K562 (cell line): ENCODE measurements around the gene SNUPN. TPM values are rescaled to one million over a fixed set of nuclear protein-coding genes. Genes with fewer than 3 reads are reported as not detected.
A peak's percentile ranks its signal among the peaks of the same experiment; 100 is the strongest.

Source experiments
- AFF1 ChIP-seq, 2 experiments: fragments of 450-650 bp; IDR thresholded peaks; 2 replicates each; pipeline ENCODE4 v1.6.1; 2018; ENCODE audit warnings: mild to moderate bottlenecking in 2 of 2, low read depth in 1 of 2; ENCODE audit not compliant: partially characterized antibody in 2 of 2
- ARID1B ChIP-seq: fragments of 450-650 bp; IDR thresholded peaks from 2 replicates; pipeline ENCODE4 v1.6.1; 2016; ENCODE audit warnings: antibody characterized with exemption, mild to moderate bottlenecking, inconsistent platforms
- CC2D1A ChIP-seq: fragments of 450-650 bp; IDR thresholded peaks from 2 replicates; pipeline ENCODE4 v1.6.1; 2017; ENCODE audit warnings: mild to moderate bottlenecking
- CHCHD3 ChIP-seq: fragments of 250-450 bp; sonication (Bioruptor Pico); IDR thresholded peaks from 2 replicates; pipeline ENCODE4 v2.1.2; 2022; ENCODE audit warnings: mild to moderate bottlenecking
- ETV1 ChIP-seq: fragments of 450-650 bp; conservative IDR thresholded peaks from 2 replicates; pipeline ENCODE4 v1.6.1; 2016; ENCODE audit warnings: missing genetic modification characterization, control low read depth, low read depth, missing compliant biosample characterization
- FOXP1 ChIP-seq: sonication (generic); formaldehyde crosslinking; IDR thresholded peaks from 2 replicates; pipeline ENCODE4 v1.8.0; 2022; ENCODE audit warnings: mild to moderate bottlenecking, missing genetic modification reagents
- KLF16 ChIP-seq: IDR thresholded peaks from 2 replicates; pipeline ENCODE4 v1.6.1; 2016; ENCODE audit warnings: antibody characterized with exemption
- MECOM ChIP-seq: fragments of 250-450 bp; sonication (Bioruptor Pico); IDR thresholded peaks from 2 replicates; pipeline ENCODE4 v1.8.0; 2022; ENCODE audit warnings: inconsistent platforms
- NELFE ChIP-seq: IDR thresholded peaks from 2 replicates; pipeline ENCODE4 v1.6.1; 2011; ENCODE audit warnings: mild to moderate bottlenecking; ENCODE audit not compliant: insufficient read depth, insufficient read length
- POLR2G ChIP-seq: fragments of 200-400 bp; formaldehyde crosslinking; IDR thresholded peaks from 2 replicates; pipeline ENCODE4 v1.6.1; 2017; ENCODE audit warnings: low read depth, mild to moderate bottlenecking, antibody characterized with exemption, low read length, moderate library complexity
- RBFOX2 ChIP-seq: fragments of 200-400 bp; formaldehyde crosslinking; IDR thresholded peaks from 2 replicates; pipeline ENCODE4 v1.6.1; 2017; ENCODE audit warnings: low read depth, mild to moderate bottlenecking, low read length, moderate library complexity
- ZBTB7A ChIP-seq: IDR thresholded peaks from 2 replicates; pipeline ENCODE4 v1.6.1; 2011; ENCODE audit warnings: low read depth, mild to moderate bottlenecking, low read length, moderate library complexity, borderline replicate concordance; ENCODE audit not compliant: control insufficient read depth
- polyA plus RNA-seq, 8 experiments: library from polyadenylated mRNA; depleted of rRNA in 4 of 8; stranded (reverse) in 5 of 8; unstranded in 3 of 8; fragments of >200 nt; fragmentation: Nextera tagmentation in 2 of 8; fragmentation: Illumina TruSeq in 1 of 8; extraction: Ambion mirVana in 2 of 8; extraction: Trizol in 1 of 8; gene quantifications; 2 replicates each; pipeline versions ENCODE4 v1.2.1 to v1.2.3, GENCODE V29; 2011 to 2014; ENCODE audit warnings: inconsistent platforms in 1 of 8, missing spikeins in 1 of 8
- total RNA-seq, 7 experiments: library from RNA; depleted of rRNA in 6 of 7; stranded (reverse); fragments of >200 nt in 6 of 7; fragmentation: Illumina TruSeq in 2 of 7; extraction: Trizol in 2 of 7; gene quantifications; 2 replicates each; pipeline versions ENCODE4 v1.2.1 to v1.2.3, GENCODE V29; 2011 to 2021; ENCODE audit warnings: low replicate concordance in 1 of 7
- TF ChIP-seq, protein P1 (sequence below), 2 experiments: fragments of 450-650 bp; conservative IDR thresholded peaks; 2 replicates each; pipeline ENCODE4 v1.6.1; 2017; ENCODE audit warnings: mild to moderate bottlenecking in 2 of 2, moderate library complexity in 2 of 2
- TF ChIP-seq, protein P2 (sequence below): fragments of 450-650 bp; IDR thresholded peaks from 2 replicates; pipeline ENCODE4 v1.6.1; 2016; ENCODE audit warnings: mild to moderate bottlenecking
- TF ChIP-seq, protein P3 (sequence below): fragments of 250-450 bp; sonication (Bioruptor Pico); IDR thresholded peaks from 2 replicates; pipeline ENCODE4 v1.9.0; 2021; ENCODE audit warnings: mild to moderate bottlenecking
- TF ChIP-seq, protein P4 (sequence below): fragments of 250-450 bp; sonication (Bioruptor Pico); IDR thresholded peaks from 2 replicates; pipeline ENCODE4 v1.4.0; 2020; ENCODE audit warnings: mild to moderate bottlenecking, moderate library complexity

Gene SNUPN
- total and polyA plus RNA-seq, 9 of the 15 experiments (the other 6 are each of a cell fraction or from before 2014, with no cell fraction given), result 32.2 to 78.3 (median 40.0) TPM

GRCh38 chr15:75650908-75651809 is 25.6 kb upstream of the SNUPN start (continued):
- TF ChIP-seq KLF16 (peak; percentile 47), FOXP1 (CRISPR knock-in tag) (0 out of 2 replicates have a peak, but pooled peaks have one; percentile 3), MECOM (CRISPR knock-in tag) (no peak), POLR2G (peak; percentile 51), AFF1 (IDR thresholded peaks at IDR 0.05; ENCODE audit: low read depth in 1 of 2, partially characterized antibody in 2 of 2) (peak in 1 of 2 experiments; percentile 47), CHCHD3 (no peak), CC2D1A (peak; percentile 12; the same call in 1 of the 2 replicates), ETV1 (tag) (peak; percentile 77), ZBTB7A (peak; percentile 92), ARID1B (peak; percentile 90), NELFE (no peak), RBFOX2 (peak; percentile 43; the same call in 1 of the 2 replicates)
- TF ChIP-seq, protein P1, sequence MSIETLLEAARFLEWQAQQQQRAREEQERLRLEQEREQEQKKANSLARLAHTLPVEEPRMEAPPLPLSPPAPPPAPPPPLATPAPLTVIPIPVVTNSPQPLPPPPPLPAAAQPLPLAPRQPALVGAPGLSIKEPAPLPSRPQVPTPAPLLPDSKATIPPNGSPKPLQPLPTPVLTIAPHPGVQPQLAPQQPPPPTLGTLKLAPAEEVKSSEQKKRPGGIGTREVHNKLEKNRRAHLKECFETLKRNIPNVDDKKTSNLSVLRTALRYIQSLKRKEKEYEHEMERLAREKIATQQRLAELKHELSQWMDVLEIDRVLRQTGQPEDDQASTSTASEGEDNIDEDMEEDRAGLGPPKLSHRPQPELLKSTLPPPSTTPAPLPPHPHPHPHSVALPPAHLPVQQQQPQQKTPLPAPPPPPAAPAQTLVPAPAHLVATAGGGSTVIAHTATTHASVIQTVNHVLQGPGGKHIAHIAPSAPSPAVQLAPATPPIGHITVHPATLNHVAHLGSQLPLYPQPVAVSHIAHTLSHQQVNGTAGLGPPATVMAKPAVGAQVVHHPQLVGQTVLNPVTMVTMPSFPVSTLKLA (conservative IDR thresholded peaks at IDR 0.05), result peak; percentile 61 to 76
- TF ChIP-seq, protein P2, sequence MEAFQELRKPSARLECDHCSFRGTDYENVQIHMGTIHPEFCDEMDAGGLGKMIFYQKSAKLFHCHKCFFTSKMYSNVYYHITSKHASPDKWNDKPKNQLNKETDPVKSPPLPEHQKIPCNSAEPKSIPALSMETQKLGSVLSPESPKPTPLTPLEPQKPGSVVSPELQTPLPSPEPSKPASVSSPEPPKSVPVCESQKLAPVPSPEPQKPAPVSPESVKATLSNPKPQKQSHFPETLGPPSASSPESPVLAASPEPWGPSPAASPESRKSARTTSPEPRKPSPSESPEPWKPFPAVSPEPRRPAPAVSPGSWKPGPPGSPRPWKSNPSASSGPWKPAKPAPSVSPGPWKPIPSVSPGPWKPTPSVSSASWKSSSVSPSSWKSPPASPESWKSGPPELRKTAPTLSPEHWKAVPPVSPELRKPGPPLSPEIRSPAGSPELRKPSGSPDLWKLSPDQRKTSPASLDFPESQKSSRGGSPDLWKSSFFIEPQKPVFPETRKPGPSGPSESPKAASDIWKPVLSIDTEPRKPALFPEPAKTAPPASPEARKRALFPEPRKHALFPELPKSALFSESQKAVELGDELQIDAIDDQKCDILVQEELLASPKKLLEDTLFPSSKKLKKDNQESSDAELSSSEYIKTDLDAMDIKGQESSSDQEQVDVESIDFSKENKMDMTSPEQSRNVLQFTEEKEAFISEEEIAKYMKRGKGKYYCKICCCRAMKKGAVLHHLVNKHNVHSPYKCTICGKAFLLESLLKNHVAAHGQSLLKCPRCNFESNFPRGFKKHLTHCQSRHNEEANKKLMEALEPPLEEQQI, result no peak
- TF ChIP-seq, protein P3, sequence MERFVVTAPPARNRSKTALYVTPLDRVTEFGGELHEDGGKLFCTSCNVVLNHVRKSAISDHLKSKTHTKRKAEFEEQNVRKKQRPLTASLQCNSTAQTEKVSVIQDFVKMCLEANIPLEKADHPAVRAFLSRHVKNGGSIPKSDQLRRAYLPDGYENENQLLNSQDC, result no peak
- TF ChIP-seq, protein P4, sequence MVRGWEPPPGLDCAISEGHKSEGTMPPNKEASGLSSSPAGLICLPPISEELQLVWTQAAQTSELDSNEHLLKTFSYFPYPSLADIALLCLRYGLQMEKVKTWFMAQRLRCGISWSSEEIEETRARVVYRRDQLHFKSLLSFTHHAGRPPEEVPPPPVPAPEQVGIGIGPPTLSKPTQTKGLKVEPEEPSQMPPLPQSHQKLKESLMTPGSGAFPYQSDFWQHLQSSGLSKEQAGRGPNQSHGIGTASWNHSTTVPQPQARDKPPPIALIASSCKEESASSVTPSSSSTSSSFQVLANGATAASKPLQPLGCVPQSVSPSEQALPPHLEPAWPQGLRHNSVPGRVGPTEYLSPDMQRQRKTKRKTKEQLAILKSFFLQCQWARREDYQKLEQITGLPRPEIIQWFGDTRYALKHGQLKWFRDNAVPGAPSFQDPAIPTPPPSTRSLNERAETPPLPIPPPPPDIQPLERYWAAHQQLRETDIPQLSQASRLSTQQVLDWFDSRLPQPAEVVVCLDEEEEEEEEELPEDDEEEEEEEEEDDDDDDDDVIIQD (CRISPR knock-in tag), result no peak
